Frontal cortex (tissue), 4 donors: ENCODE measurements around the gene MAPK8. TPM values are rescaled to one million over a fixed set of nuclear protein-coding genes. Genes with fewer than 3 reads are reported as not detected.
A peak's percentile ranks its signal among the peaks of the same experiment; 100 is the strongest.

Source experiments
- DNase-seq, 2 donors: peaks; one replicate each; pipeline ENCODE4 v3.0.0; 2012; ENCODE audit warnings: low spot score in 2 of 2
- FAIRE-seq: peaks from 2 replicates; lab custom pipeline; 2012; peaks lifted over from hg19 to GRCh38; lab: Jason Lieb, UNC
- total RNA-seq: library from RNA; depleted of rRNA; stranded (reverse); fragments of >200 nt; gene quantifications from one replicate; pipeline ENCODE4 v1.2.3, GENCODE V29; 2014
- donor health status: control.
- donor health status: control.
- donor health status: control.

Gene MAPK8
- total RNA-seq, 1 donor from 2014 or later = 241 TPM

DNA sequence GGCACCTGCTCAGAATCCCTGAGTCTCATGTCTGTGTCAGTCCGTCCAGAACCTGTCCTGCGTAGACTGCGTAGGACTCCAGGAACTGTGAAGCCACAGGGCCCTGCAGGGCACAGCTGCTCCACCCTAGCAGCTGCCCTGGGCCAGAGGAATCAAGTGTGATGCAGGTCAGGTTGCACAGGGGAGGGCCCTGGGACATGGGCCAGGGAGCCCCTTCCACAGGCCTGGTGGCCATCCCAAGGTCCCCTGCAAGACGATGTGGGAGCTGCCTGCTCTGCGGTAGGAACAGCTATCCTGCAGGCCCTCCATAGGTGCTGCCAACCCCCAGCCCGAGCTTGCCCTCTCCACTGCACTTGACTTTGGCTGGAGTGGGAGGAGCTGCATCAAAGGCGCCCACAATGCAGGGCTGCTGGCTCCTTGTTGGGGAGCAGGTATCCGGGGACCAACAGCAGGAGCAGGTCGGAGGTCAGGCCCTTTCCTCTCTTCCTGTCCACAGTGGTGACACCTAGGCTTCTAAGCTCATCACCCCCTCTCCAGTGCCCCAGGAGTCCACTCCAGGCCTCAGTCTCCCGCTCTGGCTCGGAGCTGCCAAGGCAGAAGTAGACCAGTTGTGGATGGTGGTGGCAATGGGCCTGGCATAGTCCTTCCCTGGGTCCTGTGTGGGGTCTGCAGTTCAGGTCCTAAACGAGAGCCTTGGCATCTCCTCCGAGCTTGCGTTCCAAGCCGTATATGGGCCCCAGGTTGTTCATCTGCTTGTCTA lies 149.1 kb downstream of the MAPK8 start:
- no peak for DNase-seq
- no peak for FAIRE-seq

DNA sequence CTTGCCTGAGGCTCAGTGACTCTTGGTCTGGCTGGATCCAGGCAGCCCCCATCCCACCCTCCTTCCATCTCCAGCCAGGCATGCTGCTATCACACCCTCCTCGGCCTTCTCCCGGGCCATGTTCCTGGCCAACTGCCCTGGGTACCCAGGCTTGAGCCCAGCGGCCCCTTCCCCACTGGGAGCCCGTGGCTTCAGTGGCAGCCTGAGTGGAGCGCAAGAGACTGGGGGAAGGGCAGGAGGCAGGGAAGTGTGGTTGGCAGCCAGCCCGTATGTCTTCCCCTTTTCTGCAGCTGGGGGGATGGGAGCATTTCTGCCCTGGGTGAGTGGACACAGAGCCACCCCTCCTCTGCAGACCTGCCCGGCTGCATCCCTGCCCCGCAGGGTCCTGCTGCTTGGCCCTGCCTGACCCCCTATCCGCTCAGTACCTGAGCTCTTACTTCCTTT lies 149.9 kb downstream of the MAPK8 start:
- peak; percentile 72 to 76 for DNase-seq

GRCh38 chr10:48456808-48457761 lies 150.6 kb downstream of the MAPK8 start:
- no peak for FAIRE-seq
- DNase-seq = no peak

More for the DNA sequence above, 149.9 kb downstream of the MAPK8 start:
- FAIRE-seq = no peak

- no peak for DNase-seq
- no peak for FAIRE-seq
These were observed 151.6 kb downstream of the MAPK8 start for GRCh38 chr10:48457949-48458661.

DNA sequence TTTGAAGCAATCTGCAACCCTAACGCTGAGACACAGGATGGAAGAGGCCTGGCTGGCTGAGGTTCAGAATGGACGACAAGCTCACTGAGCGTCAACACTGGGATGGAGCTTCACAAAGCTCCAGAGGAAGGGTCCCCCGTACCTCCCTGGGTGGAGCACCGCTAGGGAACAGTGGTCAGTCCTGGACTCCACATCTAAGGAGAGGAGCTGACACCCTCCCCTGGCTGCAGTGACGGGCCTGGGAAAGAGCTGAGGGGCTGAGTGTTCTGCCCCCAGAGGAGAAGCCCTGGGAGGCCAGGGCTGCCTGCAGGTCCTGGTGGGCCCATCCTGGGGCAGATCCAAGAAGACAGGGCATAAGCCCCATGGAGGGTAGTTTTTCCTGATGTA lies 152.2 kb downstream of the MAPK8 start:
- FAIRE-seq = no peak
- DNase-seq = no peak

GRCh38 chr10:48459270-48460150 lies 153.0 kb downstream of the MAPK8 start:
- DNase-seq (no peak), FAIRE-seq (no peak)

- DNase-seq (no peak), FAIRE-seq (no peak)
These were observed 153.7 kb downstream of the MAPK8 start for GRCh38 chr10:48460182-48460581.

- DNase-seq (no peak), FAIRE-seq (no peak)
These were observed 155.4 kb downstream of the MAPK8 start for GRCh38 chr10:48461623-48462481.

- DNase-seq = no peak
- FAIRE-seq = no peak
These were observed 156.1 kb downstream of the MAPK8 start for GRCh38 chr10:48462482-48463020.

GRCh38 chr10:48463318-48464003 lies 157.0 kb downstream of the MAPK8 start:
- FAIRE-seq = no peak
- DNase-seq = no peak

DNA sequence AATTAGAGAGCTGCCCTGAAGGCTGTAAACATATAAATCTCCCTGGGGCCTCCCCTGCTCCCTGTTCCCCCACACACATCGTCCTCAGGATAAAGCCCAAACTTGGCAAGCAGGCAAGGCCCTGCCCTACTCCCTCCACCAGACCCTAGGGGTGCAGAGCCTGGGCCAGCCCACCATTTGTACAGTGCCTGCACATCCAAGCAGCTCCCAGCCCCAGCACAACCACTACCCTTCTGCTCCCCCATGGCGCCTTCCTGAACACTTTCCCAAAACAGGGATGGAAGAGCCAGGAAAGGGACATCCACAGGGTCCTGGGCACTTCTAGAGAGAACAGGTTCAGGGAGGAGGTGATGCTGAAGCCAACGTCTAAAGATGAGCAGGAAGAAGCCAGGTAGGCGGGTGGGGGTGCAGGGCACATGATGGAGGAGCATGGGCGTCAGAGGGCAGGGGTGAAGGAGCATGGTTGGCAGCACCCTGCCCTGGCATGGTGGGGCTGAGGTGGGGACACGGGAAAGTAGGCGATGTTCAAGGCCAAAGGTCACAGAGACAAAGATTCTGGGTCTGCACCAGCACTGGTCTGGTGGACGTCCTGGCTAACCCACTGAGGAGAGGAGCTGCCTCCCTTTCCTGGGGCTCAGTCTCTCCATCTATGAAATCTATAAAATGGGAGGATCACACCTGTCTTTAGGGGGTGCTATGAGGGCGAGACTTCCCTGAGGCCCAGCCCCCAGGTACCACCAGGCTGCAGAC lies 157.8 kb downstream of the MAPK8 start:
- FAIRE-seq (no peak), DNase-seq (no peak)

DNA sequence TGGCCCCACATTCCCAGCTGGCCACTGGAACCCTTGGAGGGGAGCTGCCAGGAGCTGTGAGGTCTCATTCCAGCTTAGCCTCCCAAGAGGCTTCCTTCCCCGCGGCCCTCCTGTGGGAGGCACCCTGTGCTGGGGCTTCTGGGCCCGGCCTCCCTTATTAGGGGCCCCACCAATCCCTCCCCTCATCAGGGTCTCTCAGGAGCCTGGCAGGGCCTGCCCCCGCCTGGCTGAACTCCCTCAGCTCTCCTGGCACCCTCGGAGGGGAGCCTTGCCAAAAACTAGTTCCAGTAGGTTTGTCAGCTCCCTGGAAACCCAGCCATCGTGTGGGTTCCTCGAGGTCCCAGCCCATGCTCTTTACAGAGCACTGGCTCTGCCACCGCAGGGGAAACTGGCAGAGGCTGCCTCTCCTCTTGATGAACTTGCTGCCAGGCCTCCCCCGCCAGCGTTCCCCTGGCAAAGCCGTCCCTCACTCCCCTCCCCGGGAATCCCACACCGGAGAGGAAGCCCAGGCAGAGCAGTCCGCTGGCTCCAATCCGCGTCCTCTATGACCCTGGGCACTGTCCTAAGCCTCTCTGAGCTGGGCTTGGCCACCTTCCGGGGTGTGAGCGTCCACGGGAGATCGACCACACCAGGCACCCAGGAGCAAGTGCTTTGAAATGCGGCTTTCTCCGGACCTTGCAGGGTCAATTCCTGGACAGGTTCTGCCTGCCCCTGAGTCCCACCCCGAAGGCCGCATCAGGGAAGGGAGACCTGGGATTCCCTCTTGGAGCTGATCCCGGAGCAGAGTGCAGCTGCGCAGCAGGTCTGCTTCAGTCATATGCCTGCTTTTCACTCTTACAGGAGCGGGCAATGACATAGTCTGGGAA lies 158.6 kb downstream of the MAPK8 start:
- FAIRE-seq (no peak), DNase-seq (peak in 1 of 2 donors; percentile 59)

- no peak for DNase-seq
- FAIRE-seq = no peak
These were observed 159.5 kb downstream of the MAPK8 start for GRCh38 chr10:48465860-48466521.

DNA sequence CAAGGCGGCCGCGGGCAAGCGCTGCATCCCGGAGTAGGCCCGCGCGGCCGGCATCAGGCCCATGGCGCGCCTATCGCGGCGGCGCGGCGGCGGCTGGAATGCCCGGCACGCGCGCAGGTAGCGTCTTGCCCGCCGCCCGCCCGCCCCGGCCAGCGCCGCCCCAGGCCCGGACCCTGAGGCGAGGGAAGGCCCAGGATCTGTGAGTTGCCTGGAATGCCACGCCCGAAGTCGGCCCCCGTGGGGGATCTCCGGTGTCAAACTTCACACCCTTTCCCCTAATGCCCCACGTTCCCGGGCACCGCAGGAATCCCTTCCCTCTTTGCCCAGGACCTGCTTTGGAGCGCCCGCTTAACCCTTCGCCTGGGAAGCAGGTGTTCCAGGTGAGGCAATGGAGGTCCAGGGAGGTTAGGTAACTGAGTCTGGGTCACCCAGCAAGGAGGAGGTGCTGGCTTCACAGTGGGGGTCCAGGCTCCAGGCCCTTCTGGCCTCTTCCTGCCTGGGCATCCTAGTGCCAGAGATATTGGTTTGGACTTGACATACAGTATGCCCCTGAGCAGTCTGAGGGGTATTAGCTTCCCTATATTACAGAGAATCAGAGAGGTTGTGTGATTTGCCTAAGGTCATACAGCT lies 160.2 kb downstream of the MAPK8 start:
- no peak for FAIRE-seq
- no peak for DNase-seq

GRCh38 chr10:48467669-48468068 lies 161.2 kb downstream of the MAPK8 start:
- DNase-seq (no peak), FAIRE-seq (no peak)
